ENCODE measurements around the gene TMEM131.
"Not testable (repeated sequence)": the region's sequence is repeated elsewhere in the genome, so short reads cannot be mapped to it uniquely, and the experiment has no call there.

TMEM131 gene

DNA sequence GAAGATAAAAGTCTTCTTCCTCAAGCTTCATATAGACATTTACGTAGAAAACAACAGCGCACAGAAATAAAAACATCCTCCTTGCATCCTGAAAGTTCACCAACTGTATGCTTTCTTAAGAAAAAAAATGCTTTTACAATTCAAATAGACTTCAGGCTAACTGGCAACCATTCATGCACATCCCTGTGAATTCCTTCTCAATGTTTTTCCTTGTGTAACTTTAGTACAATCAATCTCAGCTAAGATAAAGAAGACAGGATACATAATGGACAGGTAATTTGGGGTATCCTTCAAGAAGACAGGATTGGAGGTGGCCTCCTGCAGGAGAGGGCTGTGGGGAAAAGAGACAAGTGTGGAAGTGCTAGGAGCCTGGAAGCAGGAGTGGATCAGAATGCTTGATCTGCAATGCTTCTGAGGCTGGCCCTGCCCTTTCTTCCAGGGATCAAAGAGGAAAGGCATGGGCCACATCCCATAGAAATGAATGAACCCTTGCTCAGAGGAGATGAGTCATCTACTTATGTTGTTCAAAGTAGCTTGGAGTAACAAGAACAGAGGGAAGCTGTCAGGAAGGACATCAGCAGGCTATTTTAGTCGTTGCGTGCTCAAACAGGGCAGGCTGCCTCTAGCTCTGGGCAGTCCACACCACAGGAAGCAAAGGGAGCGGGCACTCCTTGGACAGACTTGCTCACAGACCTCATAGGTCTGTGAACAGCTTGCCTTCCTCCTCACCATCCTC is 126.6 kb downstream of the TMEM131 start:
- ATAC-seq (no peak), DNase-seq (no peak)

DNA sequence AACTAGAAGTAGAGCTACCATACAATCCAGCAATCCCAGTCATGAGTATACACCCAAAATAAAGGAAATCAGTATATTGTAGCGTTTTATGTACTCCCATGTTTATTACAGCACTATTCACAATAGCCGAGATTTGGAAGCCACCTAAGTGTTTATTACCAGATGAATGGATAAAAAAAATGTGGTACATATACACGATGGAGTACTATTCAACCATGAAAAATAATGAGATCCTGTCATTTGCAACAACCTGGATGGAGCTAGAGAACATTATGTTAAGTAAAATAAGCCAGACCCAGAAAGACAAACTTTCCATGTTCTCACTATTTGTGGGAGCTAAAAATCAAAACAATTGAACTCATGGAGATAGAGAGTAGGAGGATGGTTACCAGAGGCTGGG is 131.9 kb downstream of the TMEM131 start:
- ATAC-seq = no peak
- no peak for DNase-seq

- no peak for ATAC-seq
Measured at GRCh38 chr2:97861177-97861576, 134.6 kb downstream of the TMEM131 start.

DNA sequence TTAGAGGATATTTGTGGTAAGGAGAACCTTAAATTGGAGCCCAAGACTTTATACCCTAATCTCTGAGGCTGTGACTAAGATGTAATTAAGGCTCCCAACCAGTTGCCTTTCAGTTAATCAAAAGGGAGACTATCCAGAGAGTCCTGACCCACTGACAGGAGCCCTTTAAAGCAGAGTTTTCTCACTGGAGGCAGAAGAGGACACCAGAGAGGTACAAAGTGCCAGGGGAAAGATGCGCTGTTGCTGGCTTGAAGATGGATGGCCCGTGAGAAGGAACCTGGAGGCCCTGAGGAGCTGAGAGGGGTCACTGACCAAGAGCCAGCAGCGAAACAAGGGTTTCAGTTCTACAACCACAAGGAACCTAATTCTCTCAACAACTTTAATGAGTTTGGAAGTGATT is 137.3 kb downstream of the TMEM131 start:
- DNase-seq (no peak), ATAC-seq (no peak)

More at GRCh38 chr2:97861177-97861576, 134.6 kb downstream of the TMEM131 start:
- DNase-seq = no peak

GRCh38 chr2:97857553-97857952 is 138.2 kb downstream of the TMEM131 start:
- no peak for ATAC-seq
- DNase-seq = no peak

DNA sequence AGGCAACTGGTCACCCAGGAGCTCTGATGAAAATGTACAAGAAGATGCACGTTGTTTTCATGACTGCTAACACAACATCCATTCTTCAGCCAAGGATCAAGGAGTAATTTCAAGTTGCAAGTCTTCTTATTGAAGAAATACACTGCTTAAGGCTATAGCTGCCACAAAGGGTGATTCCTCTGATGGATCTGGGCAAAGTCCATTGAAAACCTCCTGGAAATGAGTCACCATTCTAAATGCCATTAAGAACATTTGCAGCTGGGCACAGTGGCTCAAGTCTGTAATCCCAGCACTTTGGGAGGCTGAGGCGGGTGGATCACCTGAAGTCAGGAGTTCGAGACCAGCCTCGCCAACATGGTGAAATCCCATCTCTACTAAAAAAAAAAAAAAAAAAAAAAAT is 142.7 kb downstream of the TMEM131 start:
- not testable (repeated sequence) for DNase-seq, ATAC-seq

- DNase-seq (no peak), ATAC-seq (no peak)
Measured at GRCh38 chr2:97851172-97851571, 144.6 kb downstream of the TMEM131 start.

GRCh38 chr2:97849881-97850528 is 145.7 kb downstream of the TMEM131 start:
- no peak for DNase-seq
- peak; percentile 89 for ATAC-seq

GRCh38 chr2:97848306-97848705 is 147.4 kb downstream of the TMEM131 start:
- ATAC-seq = no peak
- no peak for DNase-seq

- DNase-seq, ATAC-seq: not testable (repeated sequence)
Measured at GRCh38 chr2:97846716-97847115, 149.0 kb downstream of the TMEM131 start.

DNA sequence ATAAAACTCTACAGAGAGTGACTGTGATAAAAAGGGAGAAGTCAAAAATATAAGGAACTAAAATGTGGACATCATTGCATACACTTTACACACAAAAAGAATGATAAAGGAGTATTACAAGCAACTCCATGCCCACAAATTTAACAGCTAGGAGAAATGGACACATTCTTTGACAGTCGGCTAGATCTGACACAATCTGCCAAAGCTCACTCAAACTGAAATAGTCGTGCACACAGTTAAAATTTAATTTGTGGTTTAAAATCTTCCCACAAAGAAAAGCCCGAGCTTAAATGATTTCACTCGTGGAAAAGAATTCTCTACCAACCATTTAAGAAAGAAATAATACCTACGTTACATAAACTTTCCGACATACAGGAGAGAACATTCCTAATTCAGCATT is 149.9 kb downstream of the TMEM131 start:
- ATAC-seq (no peak), DNase-seq (no peak)

- DNase-seq (no peak), ATAC-seq (no peak)
Measured at GRCh38 chr2:97845133-97845532, 150.6 kb downstream of the TMEM131 start.

- ATAC-seq = no peak
- no peak for DNase-seq
Measured at GRCh38 chr2:97844311-97844859, 151.4 kb downstream of the TMEM131 start.

DNA sequence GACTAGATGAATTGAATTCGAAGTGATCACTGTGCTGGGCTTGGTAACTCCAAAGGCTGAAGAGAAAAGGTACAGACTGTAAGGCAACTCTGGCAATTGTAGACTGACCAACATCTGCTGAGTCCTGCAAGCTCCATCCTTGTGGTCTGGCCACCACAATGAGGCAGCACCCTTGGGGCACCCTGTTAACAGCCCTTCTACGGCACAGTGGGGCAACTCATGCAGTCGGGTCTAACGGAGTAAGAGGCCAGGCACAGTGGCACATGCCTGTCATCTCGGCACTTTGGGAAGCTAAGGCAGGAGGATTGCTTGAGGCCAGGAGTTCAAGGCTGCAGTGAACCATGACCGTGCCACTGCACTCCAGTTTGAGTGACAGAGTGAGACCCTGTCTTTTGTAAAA is 155.6 kb downstream of the TMEM131 start:
- ATAC-seq (no peak), DNase-seq (no peak)

DNA sequence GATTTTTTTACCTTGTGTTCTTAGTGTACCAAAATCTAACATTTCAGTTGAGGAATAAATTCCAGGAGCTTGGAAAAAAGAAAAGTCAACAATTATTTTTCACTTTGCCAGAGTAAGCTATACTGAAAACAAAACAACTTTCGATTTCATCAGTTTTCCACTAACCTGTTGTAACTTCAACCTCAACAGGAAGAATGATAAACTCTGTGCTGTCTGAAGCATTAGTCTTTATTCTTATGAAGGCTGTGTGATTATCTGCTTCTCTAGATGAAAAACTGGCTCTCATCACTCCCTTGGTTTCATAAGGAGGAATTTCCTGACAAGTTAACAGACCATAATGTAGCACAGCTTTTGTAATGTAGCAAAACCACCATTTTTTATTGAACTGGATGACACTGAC is 161.1 kb downstream of the TMEM131 start:
- DNase-seq = no peak
- no peak for ATAC-seq

DNA sequence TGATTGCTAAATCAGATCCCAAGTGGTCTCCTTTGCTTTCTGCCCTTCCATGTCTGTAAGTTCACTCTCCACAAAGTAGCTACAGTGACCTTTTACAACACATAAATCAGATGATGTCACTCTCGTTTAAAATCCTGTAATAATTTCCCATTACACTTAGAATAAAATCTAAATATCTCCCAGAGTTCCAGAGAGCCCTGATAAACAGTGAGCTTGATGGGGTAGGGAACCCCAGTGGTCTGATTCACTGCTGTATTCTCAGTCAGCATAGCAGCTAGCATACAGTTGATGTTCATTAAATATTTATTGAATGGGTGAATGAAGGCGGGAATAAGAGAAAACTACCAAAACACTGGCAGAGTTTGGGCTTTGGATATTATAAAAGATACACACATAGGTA is 164.6 kb downstream of the TMEM131 start:
- ATAC-seq (no peak), DNase-seq (no peak)

GRCh38 chr2:97829255-97829654 is 166.5 kb downstream of the TMEM131 start:
- not testable (repeated sequence) for DNase-seq, ATAC-seq

GRCh38 chr2:97827013-97827412 is 168.7 kb downstream of the TMEM131 start:
- not testable (repeated sequence) for DNase-seq, ATAC-seq

- not testable (repeated sequence) for DNase-seq
Measured at GRCh38 chr2:97826266-97826847, 169.4 kb downstream of the TMEM131 start.

GRCh38 chr2:97824011-97824410 is 171.7 kb downstream of the TMEM131 start:
- ATAC-seq, DNase-seq: not testable (repeated sequence)

More at GRCh38 chr2:97826266-97826847, 169.4 kb downstream of the TMEM131 start:
- not testable (repeated sequence) for ATAC-seq

DNA sequence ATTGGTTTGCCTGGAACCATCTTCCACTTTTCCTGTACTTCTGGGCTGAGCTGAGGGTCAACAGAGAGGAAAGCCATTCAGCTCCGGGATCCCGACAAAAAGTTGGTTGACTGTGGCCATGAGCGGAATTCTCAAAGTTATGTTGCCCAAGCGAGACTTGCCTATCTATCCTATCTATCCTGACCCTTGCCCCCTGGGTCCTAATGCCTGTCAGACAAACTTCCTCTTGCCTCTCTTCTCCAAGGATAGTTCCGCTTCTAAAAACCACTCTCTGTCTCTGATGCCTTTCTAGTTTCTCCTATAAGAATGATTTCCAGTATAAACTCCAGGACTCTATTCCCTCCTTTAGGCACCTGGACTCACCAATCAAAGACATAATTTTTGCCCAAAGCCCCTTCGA is 173.9 kb downstream of the TMEM131 start:
- DNase-seq, ATAC-seq: not testable (repeated sequence)

DNA sequence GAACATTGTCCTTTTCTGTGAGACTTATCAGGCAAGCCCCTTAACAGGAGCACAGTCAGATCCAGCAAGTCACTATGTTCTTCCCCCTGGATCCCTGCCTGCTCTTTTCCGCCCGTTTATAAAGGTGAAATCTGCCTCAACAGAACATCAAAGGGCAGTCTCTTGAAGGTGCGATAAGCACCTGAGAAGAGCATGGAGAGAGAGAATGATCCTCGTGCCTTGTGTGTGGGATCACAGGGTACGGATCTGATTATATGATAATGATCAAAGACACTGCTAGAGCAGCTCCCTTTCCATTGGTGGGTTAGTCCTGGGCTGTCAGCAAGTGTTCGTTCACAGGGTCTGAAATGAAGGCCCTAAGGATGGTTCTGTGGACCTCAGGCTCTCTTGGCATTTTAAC is 176.0 kb downstream of the TMEM131 start:
- ATAC-seq (no peak), DNase-seq (no peak)

GRCh38 chr2:97816411-97816810 is 179.3 kb downstream of the TMEM131 start:
- no peak for ATAC-seq
- DNase-seq = no peak
